HCT116 (cell line): ENCODE measurements around the gene EHMT1. TPM values are rescaled to one million over a fixed set of nuclear protein-coding genes. Genes with fewer than 3 reads are reported as not detected.

Experiments
- ATAC-seq: fragments of 200-7000 bp; cut with Tn5 transposase; 2 replicates; pipeline ENCODE4 v1.9.1; 2020; ENCODE audit warnings: mild to moderate bottlenecking, moderate library complexity
- BruUV-seq: library from RNA; stranded (reverse); fragments of 400-500 nt; replicated peaks from 2 replicates; lab custom pipeline; 2021; lab: Mats Ljungman, UMichigan
- CTCF ChIA-PET: fragments of 300-600 bp; sonication (Branson Sonifier 250); formaldehyde crosslinking; loops from one replicate; lab custom pipeline; 2021; ENCODE audit warnings: antibody characterized with exemption; lab: Charles Lee
- POLR2A ChIA-PET: fragments of 300-600, 350-600 bp; sonication (Branson Sonifier 250); formaldehyde crosslinking; loops from one replicate; lab custom pipeline; 2021; ENCODE audit warnings: antibody characterized with exemption; lab: Charles Lee
- RAD21 ChIA-PET, 2 experiments: fragments of 300-600 bp; sonication (Branson Sonifier 250); formaldehyde crosslinking; loops; one replicate each; lab custom pipeline; 2023; ENCODE audit warnings: low total read pairs in 2 of 2; ENCODE audit not compliant: uncharacterized antibody in 2 of 2, unreplicated experiment in 2 of 2, low non-redundant PET in 1 of 2; lab: Charles Lee
- DNase-seq: peaks from one replicate; pipeline ENCODE4 v3.0.0-alpha.2; 2010; ENCODE audit warnings: low read depth, low spot score
- H2AFZ ChIP-seq: fragments of 200-600 bp; shearing (Covaris generic), sonication (generic); 2 replicates; pipeline ENCODE4 v1.6.1; 2017; ENCODE audit warnings: low read depth, mixed run types, mixed read lengths, antibody characterized with exemption, low read length; ENCODE audit not compliant: poor library complexity, severe bottlenecking
- H3K27ac ChIP-seq: 2 replicates; pipeline ENCODE4 v1.5.1; 2012; ENCODE audit warnings: low read depth, low read length
- H3K27me3 ChIP-seq: fragments of 200-600 bp; sonication (generic); 2 replicates; pipeline ENCODE4 v1.6.1; 2016; ENCODE audit warnings: mixed run types, low read length, mixed read lengths; ENCODE audit not compliant: insufficient read depth
- H3K36me3 ChIP-seq, 2 experiments: fragments of 200-500 bp in 1 of 2; fragments of 200-600 bp in 1 of 2; sonication (Bioruptor generic) in 1 of 2; sonication (generic) in 1 of 2; 2 replicates each; pipeline versions ENCODE4 v1.5.1 to v1.6.1; 2014 to 2016; ENCODE audit warnings: low read length in 2 of 2, inconsistent platforms in 1 of 2, mixed read lengths in 1 of 2, mixed run types in 1 of 2; ENCODE audit not compliant: insufficient read depth in 2 of 2, control insufficient read depth in 1 of 2
- H3K4me1 ChIP-seq, 2 experiments: fragments of 200-600 bp in 1 of 2; sonication (generic) in 1 of 2; 2 replicates each; pipeline versions ENCODE4 v1.5.1 to v1.6.1; 2012 to 2017; ENCODE audit warnings: low read length in 2 of 2, inconsistent platforms in 1 of 2, mild to moderate bottlenecking in 1 of 2, mixed read lengths in 1 of 2, mixed run types in 1 of 2, moderate library complexity in 1 of 2; ENCODE audit not compliant: insufficient read depth in 2 of 2, control insufficient read depth in 1 of 2
- H3K4me2 ChIP-seq: fragments of 200-600 bp; sonication (generic); 2 replicates; pipeline ENCODE4 v1.6.1; 2017; ENCODE audit warnings: mixed run types, low read length, mixed read lengths
- H3K4me3 ChIP-seq, 2 experiments: fragments of 200-600 bp in 1 of 2; sonication (generic) in 1 of 2; replicated peaks in 1 of 2; 2 replicates each; pipeline ENCODE4 v1.5.1; 2011 to 2016; ENCODE audit warnings: low read length in 2 of 2, control low read depth in 1 of 2, low read depth in 1 of 2, mild to moderate bottlenecking in 1 of 2, mixed read lengths in 1 of 2, mixed run types in 1 of 2
- H3K79me2 ChIP-seq: fragments of 200-600 bp; sonication (generic); 2 replicates; pipeline ENCODE4 v1.6.1; 2017; ENCODE audit warnings: mild to moderate bottlenecking, mixed run types, low read length, moderate library complexity, mixed read lengths; ENCODE audit not compliant: insufficient read depth
- H3K9ac ChIP-seq: fragments of 200-600 bp; sonication (generic); 2 replicates; pipeline ENCODE4 v1.6.1; 2016; ENCODE audit warnings: low read length, mixed read lengths
- H3K9me2 ChIP-seq: fragments of 200-600 bp; sonication (generic), shearing (Covaris generic); 2 replicates; pipeline ENCODE4 v1.6.1; 2017; ENCODE audit warnings: mixed run types, mild to moderate bottlenecking, moderate library complexity; ENCODE audit not compliant: insufficient read depth
- H3K9me3 ChIP-seq, 2 experiments: fragments of 200-500 bp in 1 of 2; fragments of 200-600 bp in 1 of 2; sonication (Bioruptor generic) in 1 of 2; sonication (generic) in 1 of 2; 2 replicates each; pipeline ENCODE4 v1.6.1; 2014 to 2017; ENCODE audit warnings: low read length in 2 of 2, mixed read lengths in 2 of 2, inconsistent platforms in 1 of 2, low read depth in 1 of 2, mild to moderate bottlenecking in 1 of 2, mixed run types in 1 of 2, moderate library complexity in 1 of 2; ENCODE audit not compliant: control insufficient read depth in 1 of 2, insufficient read depth in 1 of 2
- H4K20me1 ChIP-seq: fragments of 200-600 bp; sonication (generic), shearing (Covaris generic); 2 replicates; pipeline ENCODE4 v1.6.1; 2017; ENCODE audit warnings: mixed run types, mild to moderate bottlenecking, moderate library complexity; ENCODE audit not compliant: insufficient read depth
- CBX3 ChIP-seq: IDR thresholded peaks from 2 replicates; pipeline ENCODE4 v1.6.1; 2012; ENCODE audit warnings: low read depth
- CEBPB ChIP-seq: IDR thresholded peaks from 2 replicates; pipeline ENCODE4 v1.6.1; 2012; ENCODE audit warnings: low read depth
- CTCF ChIP-seq, 3 experiments: fragments of 200-600 bp in 1 of 3; sonication (generic) in 1 of 3; IDR thresholded peaks in 2 of 3; conservative IDR thresholded peaks in 1 of 3; 2 replicates each; pipeline ENCODE4 v1.5.1; 2012 to 2017; ENCODE audit warnings: low read depth in 2 of 3, low read length in 2 of 3, antibody characterized with exemption in 1 of 3, borderline replicate concordance in 1 of 3, control low read depth in 1 of 3, mild to moderate bottlenecking in 1 of 3, mixed read lengths in 1 of 3, mixed run types in 1 of 3, moderate library complexity in 1 of 3; ENCODE audit not compliant: insufficient read depth in 1 of 3
- EGR1 ChIP-seq: IDR thresholded peaks from 2 replicates; pipeline ENCODE4 v1.6.1; 2012; ENCODE audit warnings: low read depth
- ELF1 ChIP-seq: IDR thresholded peaks from 2 replicates; pipeline ENCODE4 v1.6.1; 2012; ENCODE audit warnings: low read depth, borderline replicate concordance
- EZH2phosphoT487 ChIP-seq: fragments of 200-600 bp; IDR thresholded peaks from 2 replicates; pipeline ENCODE4 v1.6.1; 2018; ENCODE audit warnings: antibody characterized with exemption, borderline replicate concordance
- FOSL1 ChIP-seq: IDR thresholded peaks from 2 replicates; pipeline ENCODE4 v1.6.1; 2012; ENCODE audit warnings: low read depth
- JUND ChIP-seq: IDR thresholded peaks from 2 replicates; pipeline ENCODE4 v1.6.1; 2012
- MAX ChIP-seq: IDR thresholded peaks from 2 replicates; pipeline ENCODE4 v1.6.1; 2012
- REST ChIP-seq: IDR thresholded peaks from 2 replicates; pipeline ENCODE4 v1.6.1; 2012; ENCODE audit warnings: low read depth
- SIN3A ChIP-seq: IDR thresholded peaks from 2 replicates; pipeline ENCODE4 v1.6.1; 2012; ENCODE audit warnings: low read depth
- SP1 ChIP-seq: IDR thresholded peaks from 2 replicates; pipeline ENCODE4 v1.6.1; 2012; ENCODE audit warnings: low read depth
- SRF ChIP-seq: IDR thresholded peaks from 2 replicates; pipeline ENCODE4 v1.6.1; 2012; ENCODE audit warnings: low read depth
- TCF7L2 ChIP-seq: IDR thresholded peaks from 2 replicates; pipeline ENCODE4 v1.7.0; 2011; ENCODE audit warnings: borderline replicate concordance, inconsistent platforms; ENCODE audit not compliant: insufficient read depth, insufficient read length; ENCODE audit errors: extremely low read depth
- YY1 ChIP-seq: IDR thresholded peaks from 2 replicates; pipeline ENCODE4 v1.6.1; 2011; ENCODE audit warnings: low read length, low read depth, moderate library complexity, mild to moderate bottlenecking; ENCODE audit not compliant: insufficient replicate concordance; ENCODE audit errors: extremely low read depth
- ZFX ChIP-seq: fragments of 450-650 bp; IDR thresholded peaks from 2 replicates; pipeline ENCODE4 v1.6.1; 2017
- intact Hi-C: fragments of 100-400 bp; cut with micrococcal nuclease; formaldehyde crosslinking; loops from 2 replicates; pipeline ENCODE4 v1.10.0; 2022
- total RNA-seq: library from RNA; stranded (reverse); gene quantifications from one replicate; pipeline ENCODE4 v1.2.1, GENCODE V29; 2021; ENCODE audit not compliant: unreplicated experiment

EHMT1 gene
- total RNA-seq, 1 experiment from 2014 or later, result 86.1 TPM

- peaks cover 0 to 10% of the 10 kb centered on the region in 2 experiments; a peak in 2 of 4 replicates for H3K36me3 ChIP-seq
- ChIA-PET POLR2A (no interaction called here), CTCF (no interaction called here), RAD21 (no interaction called here)
- no peaks in the 10 kb centered on the region for H3K4me1 ChIP-seq
- no peak overlapping the region for H3K9ac ChIP-seq
- no peak for DNase-seq
- H3K27me3 ChIP-seq, result no peaks in the 10 kb centered on the region
- no TSS peak for BruUV-seq
- no peaks in the 10 kb centered on the region for H3K9me3 ChIP-seq
- no peak overlapping the region for H3K4me2 ChIP-seq
- intact Hi-C loops, result no loop called here
- no peak overlapping the region for H3K4me3 ChIP-seq
- no peak for TF ChIP-seq CEBPB
- no peak for TF ChIP-seq EZH2phosphoT487
- TF ChIP-seq CTCF (IDR thresholded peaks at IDR 0.05 in 2 of 3, conservative IDR thresholded peaks at IDR 0.05 in 1 of 3; ENCODE audit: borderline replicate concordance in 1 of 3, insufficient read depth in 1 of 3, low read depth in 2 of 3, low read length in 2 of 3), result no peak
- TF ChIP-seq YY1, result no peak
- TF ChIP-seq SIN3A, result no peak
- TF ChIP-seq JUND, result no peak
- TF ChIP-seq EGR1, result no peak
- TF ChIP-seq TCF7L2, result no peak
- no peak for TF ChIP-seq SRF
- no peak for TF ChIP-seq SP1
- TF ChIP-seq FOSL1, result no peak
- no peak for TF ChIP-seq CBX3
- no peak for TF ChIP-seq ELF1
- TF ChIP-seq ZFX, result no peak
- no peak for TF ChIP-seq MAX
- no peak for TF ChIP-seq REST
- H4K20me1 ChIP-seq, result no peaks in the 10 kb centered on the region; the same call in 1 of the 2 replicates
- no peak for ATAC-seq
- no peak overlapping the region for H2AFZ ChIP-seq
- no peaks in the 10 kb centered on the region for H3K9me2 ChIP-seq
- no peaks in the 10 kb centered on the region for H3K79me2 ChIP-seq
- no peak overlapping the region for H3K27ac ChIP-seq
Measured at GRCh38 chr9:137833721-137834613, 215.2 kb downstream of the EHMT1 start.
